Lower lobe of right lung (tissue), 2 donors: ENCODE data around the gene PTPN13. TPM values are rescaled to one million over a fixed set of nuclear protein-coding genes. Genes with fewer than 3 reads are reported as not detected.
"Not testable (repeated sequence)": the region's sequence is repeated elsewhere in the genome, so short reads cannot be mapped to it uniquely, and the experiment has no call there.

Experiments used
- ATAC-seq, 2 donors: fragments of 200-7000 bp; cut with Tn5 transposase; one replicate each; pipeline ENCODE4 v1.9.1; 2020 to 2022; ENCODE audit warnings: mild to moderate bottlenecking in 2 of 2, moderate library complexity in 2 of 2
- DNase-seq: peaks from one replicate; pipeline ENCODE4 v3.0.0-alpha.2; 2020
- H3K27ac ChIP-seq: fragments of 200-600 bp; one replicate; pipeline ENCODE4 v1.8.0; 2022
- H3K27me3 ChIP-seq: fragments of 200-600 bp; one replicate; pipeline ENCODE4 v1.8.0; 2022; ENCODE audit warnings: low read depth
- H3K36me3 ChIP-seq: fragments of 200-600 bp; one replicate; pipeline ENCODE4 v1.8.0; 2022; ENCODE audit warnings: mild to moderate bottlenecking
- H3K4me1 ChIP-seq: fragments of 200-600 bp; one replicate; pipeline ENCODE4 v1.8.0; 2022
- H3K4me3 ChIP-seq: fragments of 200-600 bp; one replicate; pipeline ENCODE4 v1.8.0; 2022; ENCODE audit warnings: mild to moderate bottlenecking
- H3K9me3 ChIP-seq: fragments of 200-600 bp; one replicate; pipeline ENCODE4 v1.8.0; 2022
- CTCF ChIP-seq: fragments of 200-600 bp; IDR thresholded peaks from one replicate; pipeline ENCODE4 v1.8.0; 2022; ENCODE audit warnings: antibody characterized with exemption, mild to moderate bottlenecking
- intact Hi-C: fragments of 100-400 bp; cut with DNase I; formaldehyde crosslinking; loops from one replicate; pipeline ENCODE4 v1.11.0; 2022
- total RNA-seq: library from RNA; stranded (reverse); fragmentation: NEBNext Ultra II Directional; extraction: Animal tissue kit (Norgen Biotek cat#: 25700); gene quantifications from one replicate; pipeline ENCODE4 v1.2.1, GENCODE V29; 2021
- donor health status: DM: no; HTN: yes; CAD: no; lungs with severe emphysema.

Gene PTPN13
- total RNA-seq, 1 donor from 2014 or later = 77.2 TPM

GRCh38 chr4:86717651-86718050 is 123.5 kb downstream of the PTPN13 start:
- H3K4me1 ChIP-seq = no peaks in the 10 kb centered on the region
- no peak for TF ChIP-seq CTCF
- peaks cover 10% of the 10 kb centered on the region for H3K36me3 ChIP-seq
- no peak overlapping the region for H3K27ac ChIP-seq
- no peaks in the 10 kb centered on the region for H3K27me3 ChIP-seq
- no peak for DNase-seq
- no peak for ATAC-seq
- H3K4me3 ChIP-seq = no peak overlapping the region
- no peaks in the 10 kb centered on the region for H3K9me3 ChIP-seq
- intact Hi-C loops = no loop called here

- DNase-seq (no peak), ATAC-seq (no peak)
- no peak for TF ChIP-seq CTCF
- H3K27me3 ChIP-seq = no peaks in the 10 kb centered on the region
- no peak overlapping the region for H3K27ac ChIP-seq
- H3K4me1 ChIP-seq = no peaks in the 10 kb centered on the region
- no peaks in the 10 kb centered on the region for H3K9me3 ChIP-seq
- H3K36me3 ChIP-seq = peaks cover 12% of the 10 kb centered on the region
- intact Hi-C loops = no loop called here
- no peak overlapping the region for H3K4me3 ChIP-seq
These were observed 124.0 kb downstream of the PTPN13 start for GRCh38 chr4:86718152-86718551.

- DNase-seq, intact Hi-C loops, H3K27ac ChIP-seq, ATAC-seq, H3K27me3 ChIP-seq, H3K4me3 ChIP-seq, H3K9me3 ChIP-seq, H3K4me1 ChIP-seq: not testable (repeated sequence)
- peaks cover 15% of the 10 kb centered on the region for H3K36me3 ChIP-seq
These were observed 125.0 kb downstream of the PTPN13 start for GRCh38 chr4:86719149-86719548.

GRCh38 chr4:86720508-86721068 is 126.5 kb downstream of the PTPN13 start:
- ATAC-seq = no peak

GRCh38 chr4:86721412-86721811 is 127.3 kb downstream of the PTPN13 start:
- intact Hi-C loops = no loop called here
- no peak for ATAC-seq
- H3K27ac ChIP-seq = no peak overlapping the region

More at GRCh38 chr4:86720508-86721068, 126.5 kb downstream of the PTPN13 start:
- DNase-seq = no peak
- H3K4me1 ChIP-seq = no peaks in the 10 kb centered on the region
- no peaks in the 10 kb centered on the region for H3K9me3 ChIP-seq
- intact Hi-C loops = no loop called here
- H3K36me3 ChIP-seq = peaks cover 15% of the 10 kb centered on the region
- H3K27me3 ChIP-seq = no peaks in the 10 kb centered on the region
- TF ChIP-seq CTCF = no peak
- no peak overlapping the region for H3K27ac ChIP-seq
- H3K4me3 ChIP-seq = no peak overlapping the region

GRCh38 chr4:86730310-86730709 is 136.2 kb downstream of the PTPN13 start:
- no peak overlapping the region for H3K4me3 ChIP-seq
- no peaks in the 10 kb centered on the region for H3K4me1 ChIP-seq
- TF ChIP-seq CTCF = no peak
- DNase-seq (no peak), ATAC-seq (no peak)
- intact Hi-C loops = no loop called here
- H3K9me3 ChIP-seq = no peaks in the 10 kb centered on the region
- H3K36me3 ChIP-seq = peaks cover 24% of the 10 kb centered on the region
- no peak overlapping the region for H3K27ac ChIP-seq
- no peaks in the 10 kb centered on the region for H3K27me3 ChIP-seq

More at GRCh38 chr4:86721412-86721811, 127.3 kb downstream of the PTPN13 start:
- Histone ChIP-seq H3K36me3 (peaks cover 15% of the 10 kb centered on the region), H3K27me3 (no peaks in the 10 kb centered on the region), H3K4me3 (no peak overlapping the region), H3K9me3 (no peaks in the 10 kb centered on the region), H3K4me1 (no peaks in the 10 kb centered on the region)
- DNase-seq = no peak
- TF ChIP-seq CTCF = no peak
